Endodermal cell (in vitro differentiated cells): ENCODE data around the gene CTLA4. TPM values are rescaled to one million over a fixed set of nuclear protein-coding genes. Genes with fewer than 3 reads are reported as not detected.

ENCODE experiments used
- DNase-seq: peaks from one replicate; pipeline ENCODE4 v3.0.0-alpha.2; 2017
- H3K27ac ChIP-seq: 2 replicates; pipeline ENCODE4 v1.5.1; 2013; ENCODE audit warnings: mild to moderate bottlenecking, low read depth, low read length, moderate library complexity
- H3K27me3 ChIP-seq: 2 replicates; pipeline ENCODE4 v1.6.1; 2013; ENCODE audit warnings: mild to moderate bottlenecking, low read length, moderate library complexity; ENCODE audit not compliant: insufficient read depth, control insufficient read depth, poor library complexity, severe bottlenecking
- H3K36me3 ChIP-seq: 2 replicates; pipeline ENCODE4 v1.7.0; 2013; ENCODE audit warnings: mild to moderate bottlenecking, low read length, moderate library complexity; ENCODE audit not compliant: control insufficient read depth, insufficient read depth
- H3K4me1 ChIP-seq: one replicate; pipeline ENCODE4 v1.7.0; 2013; ENCODE audit warnings: low read length; ENCODE audit not compliant: control insufficient read depth, insufficient read depth
- H3K4me3 ChIP-seq: 2 replicates; pipeline ENCODE4 v1.5.1; 2013; ENCODE audit warnings: mild to moderate bottlenecking, low read length, moderate library complexity
- H3K9ac ChIP-seq: 2 replicates; pipeline ENCODE4 v1.6.1; 2013; ENCODE audit warnings: mild to moderate bottlenecking, low read length, moderate library complexity; ENCODE audit not compliant: poor library complexity, severe bottlenecking; ENCODE audit errors: extremely low read depth
- H3K9me3 ChIP-seq: 2 replicates; pipeline ENCODE4 v1.6.1; 2013; ENCODE audit warnings: mild to moderate bottlenecking, low read length, moderate library complexity; ENCODE audit not compliant: control insufficient read depth
- H3K27ac Mint-ChIP-seq: 2 replicates; pipeline ENCODE4 v1.8.0; 2020; ENCODE audit warnings: mixed read lengths
- H3K27me3 Mint-ChIP-seq: 2 replicates; pipeline ENCODE4 v1.8.0; 2021; ENCODE audit warnings: mild to moderate bottlenecking, mixed read lengths; ENCODE audit not compliant: insufficient read depth
- H3K36me3 Mint-ChIP-seq: 2 replicates; pipeline ENCODE4 v1.8.0; 2020; ENCODE audit warnings: low read depth, mixed read lengths
- H3K4me1 Mint-ChIP-seq: 2 replicates; pipeline ENCODE4 v1.8.0; 2020; ENCODE audit warnings: mixed read lengths
- H3K4me3 Mint-ChIP-seq: 2 replicates; pipeline ENCODE4 v1.8.0; 2020; ENCODE audit warnings: mild to moderate bottlenecking, moderate library complexity, mixed read lengths
- H3K9me3 Mint-ChIP-seq: 2 replicates; pipeline ENCODE4 v1.8.0; 2020; ENCODE audit warnings: mild to moderate bottlenecking, mixed read lengths
- WGBS, 2 experiments: methylation state at CpG; one replicate each; pipeline versions ENCODE4 v1.1.5 to v1.1.7; 2013; ENCODE audit warnings: missing lambda C conversion rate in 2 of 2, mixed read lengths in 1 of 2; ENCODE audit not compliant: insufficient coverage in 1 of 2, insufficient read length in 1 of 2; 5-methylcytosine and 5-hydroxymethylcytosine counted together
- total RNA-seq, 2 donors: library from RNA; stranded (reverse); fragmentation: NEBNext Ultra II Directional in 1 of 2; extraction: Animal tissue kit (Norgen Biotek cat#: 25700) in 1 of 2; gene quantifications; 2 replicates in 1 of 2; 3 replicates in 1 of 2; pipeline ENCODE4 v1.2.1, GENCODE V29; 2021
- TF ChIP-seq, protein P1 (sequence below): fragments of 200-600 bp; sonication (generic); conservative IDR thresholded peaks from 2 replicates; pipeline ENCODE4 v1.5.0; 2021; ENCODE audit warnings: antibody characterized with exemption, mild to moderate bottlenecking

Gene CTLA4
- total RNA-seq, 2 donors from 2014 or later = not detected

DNA sequence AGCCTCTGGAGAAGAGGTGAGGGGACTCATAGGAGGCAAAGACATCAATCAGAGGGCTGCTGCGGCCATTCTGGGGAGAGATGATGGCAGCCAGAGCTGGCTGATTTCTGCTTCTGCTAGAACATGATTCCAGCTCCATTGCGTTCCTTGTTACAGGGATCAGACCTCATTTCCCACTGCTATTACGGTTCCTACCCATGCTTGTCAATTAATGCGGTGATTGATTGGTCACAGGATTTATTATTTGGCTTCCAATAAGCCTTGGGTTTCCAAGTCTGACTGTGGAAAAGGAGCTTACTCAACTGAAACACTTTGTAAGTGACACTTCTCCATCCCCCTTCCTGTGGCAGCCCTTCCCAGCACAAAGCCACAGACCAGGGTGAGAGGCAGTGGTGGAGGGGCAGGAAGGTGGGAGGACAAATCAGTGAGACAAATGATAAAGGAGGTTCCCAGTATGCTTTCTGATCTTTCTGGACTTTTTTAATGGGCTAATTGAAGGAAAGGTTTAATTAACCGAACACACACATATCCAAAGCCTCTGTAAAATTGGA is 26.8 kb upstream of the CTLA4 start:
- H3K9me3 Mint-ChIP-seq = no peaks in the 10 kb centered on the region
- WGBS, 2 experiments = 80 to 91% methylated on average over 3 to 5 of the region's 5 CpGs
- TF ChIP-seq, protein P1, sequence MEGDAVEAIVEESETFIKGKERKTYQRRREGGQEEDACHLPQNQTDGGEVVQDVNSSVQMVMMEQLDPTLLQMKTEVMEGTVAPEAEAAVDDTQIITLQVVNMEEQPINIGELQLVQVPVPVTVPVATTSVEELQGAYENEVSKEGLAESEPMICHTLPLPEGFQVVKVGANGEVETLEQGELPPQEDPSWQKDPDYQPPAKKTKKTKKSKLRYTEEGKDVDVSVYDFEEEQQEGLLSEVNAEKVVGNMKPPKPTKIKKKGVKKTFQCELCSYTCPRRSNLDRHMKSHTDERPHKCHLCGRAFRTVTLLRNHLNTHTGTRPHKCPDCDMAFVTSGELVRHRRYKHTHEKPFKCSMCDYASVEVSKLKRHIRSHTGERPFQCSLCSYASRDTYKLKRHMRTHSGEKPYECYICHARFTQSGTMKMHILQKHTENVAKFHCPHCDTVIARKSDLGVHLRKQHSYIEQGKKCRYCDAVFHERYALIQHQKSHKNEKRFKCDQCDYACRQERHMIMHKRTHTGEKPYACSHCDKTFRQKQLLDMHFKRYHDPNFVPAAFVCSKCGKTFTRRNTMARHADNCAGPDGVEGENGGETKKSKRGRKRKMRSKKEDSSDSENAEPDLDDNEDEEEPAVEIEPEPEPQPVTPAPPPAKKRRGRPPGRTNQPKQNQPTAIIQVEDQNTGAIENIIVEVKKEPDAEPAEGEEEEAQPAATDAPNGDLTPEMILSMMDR = no peak
- no peak for DNase-seq
- Histone ChIP-seq H3K4me3 (no peak overlapping the region), H3K27me3 (peaks cover 5% of the 10 kb centered on the region), H3K27ac (no peak overlapping the region), H3K36me3 (no peaks in the 10 kb centered on the region), H3K9me3 (no peaks in the 10 kb centered on the region), H3K9ac (no peak overlapping the region), H3K4me1 (peaks cover 3% of the 10 kb centered on the region)
- no peaks in the 10 kb centered on the region for H3K27me3 Mint-ChIP-seq
- H3K36me3 Mint-ChIP-seq = no peaks in the 10 kb centered on the region
- no peak overlapping the region for H3K4me3 Mint-ChIP-seq
- no peak overlapping the region for H3K27ac Mint-ChIP-seq
- H3K4me1 Mint-ChIP-seq = peaks cover 8% of the 10 kb centered on the region

DNA sequence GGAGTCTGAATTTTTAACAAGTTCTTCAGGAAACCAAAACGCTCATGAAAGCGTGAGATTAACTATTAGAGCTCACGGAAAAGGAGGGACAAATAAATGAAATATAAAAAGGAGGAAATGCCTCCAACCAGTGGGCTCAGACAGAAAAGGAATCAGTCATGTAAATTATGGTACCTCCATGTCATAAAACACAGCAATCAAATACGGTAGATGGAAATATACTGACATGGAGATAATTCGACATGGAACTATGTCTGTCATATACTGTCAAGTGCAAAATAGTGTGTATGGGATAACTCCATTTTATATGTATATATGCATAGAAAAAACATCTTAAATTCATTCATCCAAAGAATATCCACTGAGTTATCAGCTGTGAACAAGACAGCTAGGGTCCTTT is 25.9 kb upstream of the CTLA4 start:
- Histone ChIP-seq H3K36me3 (no peaks in the 10 kb centered on the region), H3K4me1 (peaks cover 3% of the 10 kb centered on the region), H3K27me3 (peaks cover 5% of the 10 kb centered on the region), H3K9ac (no peak overlapping the region), H3K4me3 (no peak overlapping the region), H3K9me3 (no peaks in the 10 kb centered on the region), H3K27ac (no peak overlapping the region)
- Mint-ChIP-seq H3K27me3 (no peaks in the 10 kb centered on the region), H3K4me3 (no peak overlapping the region), H3K4me1 (peaks cover 8% of the 10 kb centered on the region), H3K9me3 (no peaks in the 10 kb centered on the region), H3K27ac (no peak overlapping the region), H3K36me3 (no peaks in the 10 kb centered on the region)
- 93 to 95% methylated on average over 3 to 5 of the region's 5 CpGs for WGBS, 2 experiments
- TF ChIP-seq, protein P1 = no peak
- no peak for DNase-seq

DNA sequence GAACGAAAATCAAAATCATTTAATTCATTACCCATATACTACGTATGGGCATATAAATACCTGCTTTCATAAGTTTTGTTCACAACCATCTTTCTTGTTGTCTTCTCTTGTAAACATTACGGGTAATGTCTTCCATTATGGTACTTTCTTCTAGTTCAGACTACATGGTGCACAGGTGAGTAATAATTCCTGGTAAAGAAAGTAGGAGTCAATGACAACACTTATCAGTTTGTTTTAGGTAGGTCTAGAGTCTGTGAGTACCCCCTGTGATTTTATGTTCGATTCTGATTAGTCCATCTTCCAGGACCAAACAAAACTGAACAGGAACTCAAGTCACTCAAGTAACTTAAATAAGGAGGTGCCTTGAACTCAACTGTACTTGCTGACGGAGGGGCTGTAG is 25.2 kb upstream of the CTLA4 start:
- H3K27ac ChIP-seq = no peak overlapping the region
- H3K4me1 ChIP-seq = peaks cover 3% of the 10 kb centered on the region
- no peaks in the 10 kb centered on the region for H3K9me3 Mint-ChIP-seq
- H3K4me3 ChIP-seq = no peak overlapping the region
- no peak for DNase-seq
- peaks cover 8% of the 10 kb centered on the region for H3K4me1 Mint-ChIP-seq
- TF ChIP-seq, protein P1 = no peak
- no peak overlapping the region for H3K27ac Mint-ChIP-seq
- no peaks in the 10 kb centered on the region for H3K27me3 Mint-ChIP-seq
- H3K36me3 ChIP-seq = no peaks in the 10 kb centered on the region
- H3K27me3 ChIP-seq = peaks cover 5% of the 10 kb centered on the region
- no peak overlapping the region for H3K4me3 Mint-ChIP-seq
- no peak overlapping the region for H3K9ac ChIP-seq
- no peaks in the 10 kb centered on the region for H3K36me3 Mint-ChIP-seq
- WGBS, 2 experiments = 77 to 81% methylated on average over 4 to 5 of the region's 5 CpGs
- no peaks in the 10 kb centered on the region for H3K9me3 ChIP-seq
